Glutamatergic neuron (in vitro differentiated cells): ENCODE measurements around the gene BABAM2. TPM values are rescaled to one million over a fixed set of nuclear protein-coding genes. Genes with fewer than 3 reads are reported as not detected.

Source experiments
- DNase-seq: peaks from one replicate; pipeline ENCODE4 v3.0.0; 2022
- H3K27ac Mint-ChIP-seq: one replicate; pipeline ENCODE4 v1.8.0; 2020; ENCODE audit warnings: mild to moderate bottlenecking, mixed read lengths, inconsistent platforms; ENCODE audit not compliant: unreplicated experiment
- H3K27me3 Mint-ChIP-seq: one replicate; pipeline ENCODE4 v1.8.0; 2020; ENCODE audit warnings: mild to moderate bottlenecking, moderate library complexity, mixed read lengths, inconsistent platforms; ENCODE audit not compliant: unreplicated experiment
- H3K36me3 Mint-ChIP-seq: one replicate; pipeline ENCODE4 v1.8.0; 2020; ENCODE audit warnings: mild to moderate bottlenecking, mixed read lengths, inconsistent platforms; ENCODE audit not compliant: unreplicated experiment
- H3K4me1 Mint-ChIP-seq: one replicate; pipeline ENCODE4 v1.8.0; 2020; ENCODE audit warnings: mild to moderate bottlenecking, low read depth, mixed read lengths, inconsistent platforms; ENCODE audit not compliant: unreplicated experiment
- H3K4me3 Mint-ChIP-seq: one replicate; pipeline ENCODE4 v1.8.0; 2020; ENCODE audit warnings: mild to moderate bottlenecking, mixed read lengths, inconsistent platforms; ENCODE audit not compliant: unreplicated experiment
- H3K9me3 Mint-ChIP-seq: one replicate; pipeline ENCODE4 v1.8.0; 2020; ENCODE audit warnings: mild to moderate bottlenecking, moderate library complexity, mixed read lengths, inconsistent platforms; ENCODE audit not compliant: unreplicated experiment
- CTCF ChIP-seq: fragments of 200-600 bp; sonication (generic); IDR thresholded peaks from one replicate; pipeline ENCODE4 v1.5.0; 2021; ENCODE audit not compliant: partially characterized antibody, unreplicated experiment
- total RNA-seq: library from RNA; stranded (reverse); fragmentation: NEBNext Ultra II Directional; extraction: Animal tissue kit (Norgen Biotek cat#: 25700); gene quantifications from one replicate; pipeline ENCODE4 v1.2.1, GENCODE V29; 2021; ENCODE audit not compliant: unreplicated experiment

BABAM2 gene
- total RNA-seq, 1 donor from 2014 or later = 29.9 TPM

- DNase-seq = no peak
- no peaks in the 10 kb centered on the region for H3K27me3 Mint-ChIP-seq
- TF ChIP-seq CTCF = no peak
Observed at GRCh38 chr2:28313220-28313784, 422.8 kb downstream of the BABAM2 start.

GRCh38 chr2:28314968-28315367, 424.4 kb downstream of the BABAM2 start:
- H3K4me1 Mint-ChIP-seq = no peaks in the 10 kb centered on the region
- no peaks in the 10 kb centered on the region for H3K36me3 Mint-ChIP-seq
- DNase-seq = no peak
- no peak for TF ChIP-seq CTCF
- H3K27ac Mint-ChIP-seq = no peak overlapping the region
- no peak overlapping the region for H3K4me3 Mint-ChIP-seq
- H3K9me3 Mint-ChIP-seq = no peaks in the 10 kb centered on the region
- H3K27me3 Mint-ChIP-seq = no peaks in the 10 kb centered on the region

More at GRCh38 chr2:28313220-28313784, 422.8 kb downstream of the BABAM2 start:
- Mint-ChIP-seq H3K4me1 (no peaks in the 10 kb centered on the region), H3K36me3 (peaks cover 7% of the 10 kb centered on the region), H3K27ac (no peak overlapping the region), H3K4me3 (no peak overlapping the region), H3K9me3 (no peaks in the 10 kb centered on the region)

- Mint-ChIP-seq H3K27me3 (peaks cover 2% of the 10 kb centered on the region), H3K36me3 (no peaks in the 10 kb centered on the region), H3K27ac (no peak overlapping the region), H3K4me1 (no peaks in the 10 kb centered on the region), H3K9me3 (no peaks in the 10 kb centered on the region), H3K4me3 (no peak overlapping the region)
- no peak for DNase-seq
- no peak for TF ChIP-seq CTCF
Observed at GRCh38 chr2:28316546-28317335, 426.2 kb downstream of the BABAM2 start.

GRCh38 chr2:28317390-28317789, 426.9 kb downstream of the BABAM2 start:
- no peak for DNase-seq
- peaks cover 2% of the 10 kb centered on the region for H3K27me3 Mint-ChIP-seq
- H3K4me1 Mint-ChIP-seq = no peaks in the 10 kb centered on the region
- H3K27ac Mint-ChIP-seq = no peak overlapping the region
- H3K36me3 Mint-ChIP-seq = no peaks in the 10 kb centered on the region
- no peak for TF ChIP-seq CTCF
- H3K4me3 Mint-ChIP-seq = no peak overlapping the region
- no peaks in the 10 kb centered on the region for H3K9me3 Mint-ChIP-seq

GRCh38 chr2:28318023-28318422, 427.5 kb downstream of the BABAM2 start:
- Mint-ChIP-seq H3K4me3 (no peak overlapping the region), H3K9me3 (no peaks in the 10 kb centered on the region), H3K36me3 (no peaks in the 10 kb centered on the region), H3K4me1 (no peaks in the 10 kb centered on the region), H3K27me3 (peaks cover 2% of the 10 kb centered on the region), H3K27ac (no peak overlapping the region)
- TF ChIP-seq CTCF = no peak
- no peak for DNase-seq
